ENCODE results near the gene RBM44.
"Not testable (repeated sequence)": the region's sequence is repeated elsewhere in the genome, so short reads cannot be mapped to it uniquely, and the experiment has no call there.

RBM44 gene

GRCh38 chr2:237859082-237859433 is 60.5 kb downstream of the RBM44 start:
- DNase-seq, result no peak

- no peak for DNase-seq
Observed at GRCh38 chr2:237859533-237860272, 61.1 kb downstream of the RBM44 start, which contains the start of gene RAMP1. Gene RAMP1 (plus strand): TSS chr2:237859623. CDS start chr2:237859676, 53 bp downstream.

- no peak for DNase-seq
Observed at GRCh38 chr2:237860273-237860935, 61.8 kb downstream of the RBM44 start.

- no peak for DNase-seq
Observed at GRCh38 chr2:237861875-237862527, 63.4 kb downstream of the RBM44 start.

GRCh38 chr2:237862528-237862895 is 63.9 kb downstream of the RBM44 start:
- no peak for DNase-seq

- no peak for DNase-seq
Observed at GRCh38 chr2:237863102-237863511, 64.5 kb downstream of the RBM44 start.

- no peak for DNase-seq
Observed at GRCh38 chr2:237863689-237864443, 65.3 kb downstream of the RBM44 start.

GRCh38 chr2:237864444-237864931 is 65.9 kb downstream of the RBM44 start:
- DNase-seq, result no peak

GRCh38 chr2:237864940-237865622 is 66.5 kb downstream of the RBM44 start:
- DNase-seq, result no peak

- no peak for DNase-seq
Observed at GRCh38 chr2:237865623-237866041, 67.1 kb downstream of the RBM44 start.

- no peak for DNase-seq
Observed at GRCh38 chr2:237866101-237866621, 67.6 kb downstream of the RBM44 start.

GRCh38 chr2:237867465-237867864 is 68.9 kb downstream of the RBM44 start:
- no peak for DNase-seq

GRCh38 chr2:237868074-237868473 is 69.5 kb downstream of the RBM44 start:
- DNase-seq, result not testable (repeated sequence)

GRCh38 chr2:237868631-237869342 is 70.2 kb downstream of the RBM44 start:
- DNase-seq, result no peak

GRCh38 chr2:237869343-237870102 is 70.9 kb downstream of the RBM44 start:
- no peak for DNase-seq

GRCh38 chr2:237870126-237870525 is 71.5 kb downstream of the RBM44 start:
- no peak for DNase-seq

- no peak for DNase-seq
Observed at GRCh38 chr2:237870754-237871651, 72.4 kb downstream of the RBM44 start.

GRCh38 chr2:237872178-237872887 is 73.8 kb downstream of the RBM44 start:
- no peak for DNase-seq

- DNase-seq, result no peak
Observed at GRCh38 chr2:237873421-237873831, 74.8 kb downstream of the RBM44 start.
